NK-92 (cell line): ENCODE measurements around the gene INSM1.

Experiments
- DNase-seq: peaks from one replicate; lab custom pipeline; 2025; ENCODE audit not compliant: unreplicated experiment; lab: John Stamatoyannopoulos, UW

INSM1 gene

DNA sequence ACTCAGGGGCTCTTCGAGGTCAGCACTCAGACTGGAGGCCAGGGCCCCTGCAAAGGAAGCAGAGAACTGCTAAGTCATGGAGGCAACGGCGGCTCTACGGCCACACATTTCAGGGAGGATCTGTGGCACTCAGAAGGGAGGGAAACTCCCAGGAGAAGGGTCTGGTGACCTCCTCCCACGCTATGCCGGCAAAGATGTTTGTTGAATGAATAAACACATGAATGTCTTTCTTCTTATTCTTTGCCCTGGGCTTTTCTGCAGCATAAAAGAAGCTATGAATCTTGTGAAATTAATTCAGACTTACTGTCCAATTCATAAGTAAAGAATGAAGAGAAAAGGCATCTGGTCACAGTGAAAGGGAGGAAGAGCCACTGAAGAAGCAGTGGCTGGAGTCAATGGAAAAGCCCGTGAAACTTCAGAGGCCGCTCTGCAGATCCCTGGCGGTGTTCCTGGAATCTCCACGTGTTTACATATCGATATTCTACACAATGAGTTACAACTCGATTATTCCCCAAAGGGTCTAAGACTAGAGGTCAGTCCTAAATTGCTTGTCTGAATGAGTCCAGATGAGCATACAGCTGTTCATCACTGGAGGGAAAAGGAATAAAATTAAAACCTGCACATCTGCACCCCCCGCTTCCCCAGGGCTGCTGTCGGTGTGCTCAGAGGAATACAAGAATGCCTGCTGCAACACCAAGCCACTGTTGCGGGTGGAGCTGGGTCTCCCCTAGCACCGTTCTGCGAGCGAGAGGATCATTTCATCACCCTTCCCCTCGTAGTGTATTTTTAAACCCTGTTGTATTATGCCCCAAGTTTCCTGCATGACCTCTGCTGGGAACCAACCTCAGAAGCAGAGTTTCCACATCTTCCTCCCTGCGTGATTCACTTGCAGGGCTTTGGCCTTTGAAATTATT, 25.6 kb downstream of the INSM1 start:
- DNase-seq, result no peak

DNA sequence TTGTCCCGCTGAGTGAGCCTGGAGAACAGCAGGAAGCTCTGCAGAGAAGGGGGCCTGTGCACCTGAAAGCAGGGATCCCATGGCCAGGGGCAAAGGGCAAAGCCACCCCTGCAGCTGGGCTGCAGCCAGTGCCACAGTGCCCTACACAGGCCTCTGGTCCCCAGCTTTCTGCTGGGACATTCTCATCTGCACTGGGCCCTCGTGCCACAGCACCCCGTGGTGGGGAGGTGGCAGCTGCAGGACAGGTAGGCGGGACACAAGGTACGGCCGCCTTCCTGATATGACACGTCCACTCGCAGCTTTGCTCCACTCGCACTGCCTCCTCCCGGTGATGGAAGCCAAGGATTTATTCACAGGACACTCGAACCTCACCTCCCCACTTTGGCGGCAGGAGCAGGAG, 27.2 kb downstream of the INSM1 start:
- no peak for DNase-seq

DNA sequence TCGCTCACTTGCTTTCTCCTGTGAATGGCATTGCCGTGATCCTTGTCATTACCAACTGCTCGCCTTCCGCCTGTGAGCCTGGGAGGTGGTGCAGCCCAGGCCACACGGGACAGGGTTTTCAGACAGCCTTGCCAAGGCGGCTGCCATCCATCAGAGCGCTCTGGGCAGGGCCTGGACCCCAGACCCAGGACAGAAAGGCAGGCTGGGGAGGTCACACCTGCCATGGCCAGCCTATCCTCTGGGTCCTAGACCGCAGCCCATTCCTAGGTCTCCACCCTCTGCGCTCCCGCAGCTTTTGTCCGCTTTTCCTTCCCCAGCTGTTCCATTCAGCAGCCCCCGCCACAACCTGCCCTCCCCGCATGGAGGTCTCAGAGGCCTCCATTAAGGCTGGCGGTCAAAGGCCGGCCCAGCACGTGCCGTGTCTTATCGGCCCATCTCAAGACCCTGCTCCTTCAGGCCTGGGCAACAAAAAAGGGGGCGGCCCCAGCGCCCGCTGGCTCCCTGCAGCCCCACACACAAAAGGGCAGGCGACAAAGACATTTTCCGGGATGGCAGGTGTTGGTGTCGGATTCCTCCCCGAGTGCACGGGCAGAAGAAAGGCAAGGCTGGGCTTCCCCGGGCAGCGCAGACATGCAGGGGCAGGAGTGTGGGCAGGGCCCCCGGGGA, 28.1 kb downstream of the INSM1 start:
- DNase-seq, result no peak

DNA sequence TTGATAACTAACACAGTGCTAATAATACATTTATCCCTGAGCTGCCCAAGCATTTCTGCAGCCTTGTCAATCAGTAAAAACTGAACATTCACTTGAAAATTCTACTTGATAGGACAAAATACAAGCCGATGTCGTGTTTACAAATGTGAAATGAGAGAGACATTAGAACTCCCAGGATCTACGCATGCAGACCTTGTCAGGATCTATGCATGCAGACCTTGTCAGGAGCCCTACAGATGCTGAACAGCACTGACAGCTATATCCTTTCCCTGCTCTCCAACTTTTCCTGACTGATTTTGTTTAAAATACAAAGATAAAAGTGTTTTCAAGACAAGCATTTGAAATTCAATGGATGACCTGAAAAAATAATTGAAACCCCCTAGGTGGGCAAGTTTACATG, 28.9 kb downstream of the INSM1 start:
- DNase-seq, result no peak

DNA sequence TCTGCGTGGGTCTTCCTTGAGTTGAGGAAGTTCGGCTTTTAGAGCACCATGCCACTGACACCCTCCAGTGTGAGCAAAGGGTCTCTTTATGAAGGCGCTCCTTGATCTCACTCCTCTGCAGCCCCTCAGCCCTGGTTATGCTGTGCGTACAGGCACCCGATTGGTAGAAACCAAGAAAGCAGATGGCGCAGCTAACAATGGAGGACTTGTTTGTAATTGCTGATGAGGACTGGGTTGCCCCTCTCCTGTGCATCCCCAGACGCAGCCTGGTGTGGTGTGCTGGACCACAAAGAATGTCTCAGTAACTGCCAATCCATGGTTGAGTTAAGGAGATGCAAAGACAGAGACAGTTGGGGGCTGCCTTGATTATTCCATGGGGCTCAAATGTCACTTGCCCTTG, 30.2 kb downstream of the INSM1 start:
- no peak for DNase-seq

DNA sequence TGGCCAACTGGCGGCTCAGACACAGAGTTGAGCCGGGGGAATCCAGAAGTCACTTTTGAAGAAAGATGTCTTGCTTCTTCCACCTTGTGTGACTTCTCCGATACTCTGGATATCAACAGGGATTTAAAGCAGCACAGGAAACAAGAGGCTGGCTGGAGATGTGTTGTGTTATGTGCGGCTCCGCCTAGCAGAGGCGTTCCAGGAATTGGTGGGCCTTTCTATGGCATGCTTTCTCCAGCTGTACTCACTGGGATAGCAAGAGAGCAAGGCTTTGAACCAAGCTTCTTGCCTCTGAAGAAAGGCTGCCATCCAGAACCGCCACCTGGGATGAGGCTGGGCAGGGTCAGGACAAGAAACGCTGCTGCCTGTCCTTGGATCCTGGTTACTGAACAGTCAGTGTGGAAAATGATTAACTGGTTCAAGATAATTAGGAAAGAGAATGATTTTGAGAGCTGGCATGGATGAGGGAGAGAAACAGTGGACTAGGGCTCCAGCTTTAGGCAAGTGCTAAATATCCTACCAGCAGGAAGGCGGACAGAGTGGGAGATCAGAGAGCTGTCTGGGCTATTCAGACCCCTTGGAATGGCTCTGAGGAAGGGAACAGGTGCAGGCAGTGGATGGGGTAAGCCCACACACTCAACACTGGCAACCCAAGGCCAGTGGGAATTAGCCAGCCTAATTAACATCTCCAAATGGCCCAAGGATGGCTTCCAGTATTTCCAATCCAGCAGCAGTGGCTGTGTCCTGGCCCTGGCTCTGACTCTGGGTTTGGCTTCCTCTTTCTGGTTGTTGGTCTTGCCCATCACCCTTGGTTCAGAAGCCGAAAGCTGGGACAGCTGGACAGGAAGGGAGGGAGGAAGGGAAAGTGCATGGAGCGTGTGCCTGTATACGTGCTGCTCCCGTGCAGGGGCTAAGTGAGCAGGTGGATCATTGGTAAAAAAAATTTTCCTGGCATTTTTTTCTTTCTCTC, 31.9 kb downstream of the INSM1 start:
- DNase-seq, result no peak

DNA sequence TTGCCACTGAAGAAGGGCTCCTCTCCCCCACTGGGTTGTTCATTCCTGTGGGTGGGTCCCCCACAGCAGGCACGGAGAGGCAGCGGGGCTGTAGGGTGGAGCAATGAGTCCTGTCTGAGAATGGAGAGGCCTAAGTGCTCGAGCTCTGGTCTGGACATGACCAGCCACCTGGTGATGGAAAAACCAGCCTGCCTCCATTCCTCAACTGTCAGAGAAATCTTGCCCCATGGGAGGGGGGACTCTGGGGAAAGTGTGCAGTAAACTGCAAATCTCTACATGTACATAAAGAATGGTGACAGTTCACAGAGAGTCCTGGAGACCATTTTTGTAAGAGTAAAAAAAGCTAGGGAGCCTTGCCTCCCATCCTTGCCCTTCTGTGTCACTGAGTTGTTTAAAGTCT, 34.1 kb downstream of the INSM1 start:
- DNase-seq, result no peak

DNA sequence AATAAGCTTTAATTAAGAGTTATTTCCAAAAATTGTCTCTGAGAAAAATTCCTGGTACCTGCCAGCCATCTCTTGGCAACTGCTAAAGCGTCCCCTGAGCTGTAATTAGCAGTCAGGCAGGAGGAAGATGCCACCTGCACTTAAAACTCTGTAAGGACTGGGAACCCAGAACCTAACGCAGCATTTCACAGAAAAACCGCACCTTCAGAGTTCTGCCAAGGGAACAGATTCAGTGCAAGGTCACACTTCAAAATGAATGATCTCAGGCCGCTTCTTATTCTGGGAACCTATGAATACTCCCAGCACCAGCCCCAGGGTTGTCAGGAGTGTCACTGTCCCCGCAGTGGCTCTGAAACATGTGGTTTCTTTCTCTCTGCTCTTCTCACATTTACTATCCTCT, 36.7 kb downstream of the INSM1 start:
- no peak for DNase-seq

DNA sequence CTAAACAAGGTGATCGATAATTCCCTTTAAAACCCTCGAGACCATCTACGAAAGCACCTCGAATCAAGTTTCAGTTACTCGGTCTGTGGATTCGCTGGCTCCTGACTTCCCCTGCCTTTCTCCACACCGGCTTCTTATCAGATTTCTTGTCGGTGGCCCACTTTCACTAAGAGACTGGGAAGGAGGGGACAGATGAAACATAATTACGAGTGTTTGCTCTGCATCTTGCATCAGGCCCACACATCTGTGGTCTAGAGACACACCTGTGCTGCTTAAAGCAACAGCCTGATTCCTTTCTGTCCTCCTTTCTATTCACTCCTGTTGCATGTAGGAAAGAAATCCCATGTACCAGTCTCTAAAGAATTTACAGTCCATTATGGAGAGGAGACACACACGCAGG, 37.7 kb downstream of the INSM1 start:
- no peak for DNase-seq

DNA sequence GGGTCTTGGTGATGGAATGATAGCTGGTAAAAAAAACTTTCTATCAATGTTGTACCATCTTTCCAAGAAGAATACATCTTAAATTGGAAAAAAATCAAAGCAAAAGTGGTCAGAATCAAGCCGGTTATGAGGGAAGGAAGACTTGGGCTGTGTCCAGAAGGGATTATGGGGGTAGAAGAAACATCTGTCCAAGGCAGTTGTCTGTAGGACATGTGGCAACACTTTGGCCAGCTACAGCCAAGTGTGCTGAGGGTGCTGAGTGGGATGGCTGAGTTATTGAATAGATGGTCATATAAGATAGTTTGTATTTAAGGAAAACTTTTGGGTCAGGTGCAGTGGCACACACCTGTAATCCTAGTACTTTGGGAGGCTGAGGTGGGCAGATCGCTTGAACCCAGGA, 38.4 kb downstream of the INSM1 start:
- no peak for DNase-seq

DNA sequence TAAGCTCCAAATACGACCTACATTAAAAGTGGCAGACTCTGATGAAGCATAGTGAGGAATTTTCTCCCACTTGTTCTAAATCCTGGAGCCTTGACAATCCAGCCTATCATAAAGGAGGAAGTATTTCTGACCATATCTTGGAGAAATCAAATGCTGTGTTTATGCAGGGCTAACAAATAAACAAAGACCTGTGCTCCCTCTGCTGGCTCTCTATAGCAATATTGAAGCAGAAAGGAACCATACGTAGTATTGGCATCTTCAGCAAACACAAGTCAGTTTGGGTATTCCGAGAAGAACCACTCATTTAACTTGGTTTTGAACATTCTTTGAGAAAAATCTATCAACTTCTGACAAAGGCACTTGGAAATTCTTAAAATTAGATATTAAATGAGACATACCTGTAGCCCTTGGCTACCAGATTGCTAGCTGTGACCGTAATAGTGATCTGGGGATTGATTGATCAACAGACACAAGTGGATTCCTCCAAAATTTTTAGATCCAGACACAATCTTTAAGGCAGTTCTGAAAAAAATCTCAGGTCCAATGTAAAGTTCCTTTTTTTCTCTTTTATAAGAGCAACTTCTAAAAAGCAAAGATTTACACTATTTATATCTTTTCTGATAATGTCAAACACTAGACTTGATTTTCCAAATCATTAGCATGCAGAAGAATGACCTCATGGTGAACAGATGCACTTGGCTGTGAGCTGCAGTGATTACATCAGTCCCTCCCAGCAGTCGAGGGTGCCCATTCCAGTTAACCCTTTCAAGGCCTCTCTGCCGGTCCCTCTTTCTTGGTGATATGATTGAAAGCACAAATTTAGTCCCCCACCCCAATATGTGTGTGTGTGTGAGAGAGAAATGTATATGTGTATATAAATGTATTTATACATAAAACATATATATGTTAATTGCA, 40.2 kb downstream of the INSM1 start:
- no peak for DNase-seq

DNA sequence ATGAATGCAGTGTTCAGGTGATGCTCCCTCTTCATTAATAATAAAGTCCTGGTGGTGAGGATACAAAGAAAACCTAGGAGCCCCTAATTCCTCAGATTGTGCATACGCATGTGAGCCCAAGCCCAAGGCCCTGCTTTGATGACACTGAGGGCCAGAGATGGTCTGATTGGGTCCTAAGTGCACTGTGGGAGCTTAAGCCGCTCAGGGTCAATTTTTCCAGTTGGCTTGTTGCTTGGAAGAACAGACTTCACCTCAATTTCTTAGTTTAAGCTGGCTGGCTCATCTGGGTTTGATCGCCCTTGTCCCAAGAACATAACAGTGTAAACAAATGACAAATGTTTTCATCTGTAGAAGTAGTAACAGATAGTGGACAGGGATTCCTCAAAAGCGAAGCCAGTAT, 41.4 kb downstream of the INSM1 start:
- no peak for DNase-seq

DNA sequence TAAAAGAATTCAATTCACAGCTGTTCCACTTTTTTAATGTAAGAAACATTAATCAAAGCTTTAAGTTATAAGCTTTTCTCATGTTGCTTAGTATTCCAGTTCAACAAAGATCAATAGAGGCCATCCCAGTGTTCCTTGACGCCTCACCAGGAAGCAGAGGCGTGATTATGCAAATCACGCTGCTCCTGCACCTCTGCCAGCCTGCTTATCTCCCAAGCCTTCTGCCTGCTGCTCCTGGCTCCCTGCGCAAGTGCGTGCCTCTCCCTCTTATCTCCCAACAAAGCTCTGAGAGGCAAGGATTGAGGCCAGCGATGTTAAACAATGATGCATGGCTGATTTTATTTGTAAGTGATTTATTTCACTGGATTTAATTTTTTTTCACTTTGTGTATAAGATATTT, 42.8 kb downstream of the INSM1 start:
- DNase-seq, result no peak

DNA sequence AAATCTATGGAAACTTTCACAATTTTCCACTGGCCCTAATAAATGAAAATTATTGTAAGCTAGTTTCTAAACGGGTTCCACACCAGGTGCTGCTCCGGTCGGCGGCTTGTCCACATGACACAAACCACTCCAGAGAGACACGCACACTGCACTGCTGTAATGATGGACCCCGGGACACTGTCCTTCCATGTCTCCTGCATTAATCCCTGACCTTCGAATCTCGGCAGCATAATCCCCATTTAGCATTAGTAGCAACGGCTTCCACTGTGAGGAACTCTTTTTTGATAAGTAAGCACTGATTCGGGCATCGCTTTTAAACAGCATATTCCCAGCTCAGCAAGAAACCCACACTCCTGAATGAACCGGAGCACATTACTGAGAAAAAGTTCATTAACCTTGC, 43.5 kb downstream of the INSM1 start:
- no peak for DNase-seq

DNA sequence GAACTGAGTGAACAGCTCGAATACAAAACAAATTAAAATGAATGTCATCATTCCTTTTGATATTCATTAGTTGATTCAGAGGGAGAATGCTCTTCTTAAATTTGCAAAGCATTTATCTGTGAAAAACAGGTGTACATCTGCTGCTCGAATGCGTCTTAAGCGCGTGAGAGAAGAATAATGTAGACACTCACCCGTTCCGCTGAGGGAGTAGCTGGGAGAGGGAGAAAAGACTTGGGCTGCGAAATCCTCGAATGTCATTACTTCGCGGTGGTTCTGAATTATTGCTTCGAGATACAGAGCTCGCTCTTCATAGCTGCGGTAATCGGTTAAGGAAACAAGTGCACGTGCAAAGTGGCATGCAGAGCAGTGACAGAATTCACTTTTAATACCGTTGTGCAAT, 43.9 kb downstream of the INSM1 start:
- no peak for DNase-seq

DNA sequence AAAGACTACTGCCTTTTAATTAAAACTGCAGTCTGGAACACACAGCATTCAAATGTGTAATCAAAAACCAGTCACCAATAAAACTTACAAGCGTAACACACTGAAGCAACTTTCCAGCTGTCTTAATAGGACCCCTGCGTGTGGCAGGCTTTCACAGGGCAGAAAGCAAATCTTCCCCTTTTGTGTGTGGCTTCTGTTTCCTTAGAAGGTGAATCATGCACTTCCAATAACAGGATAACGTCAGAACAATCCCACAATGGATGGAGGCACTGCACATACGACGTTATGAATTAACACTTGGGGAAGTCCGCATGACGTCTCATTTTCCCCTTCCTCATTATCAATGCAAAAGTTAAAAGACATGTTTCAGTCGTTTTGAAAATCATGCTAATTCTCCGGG, 44.8 kb downstream of the INSM1 start:
- DNase-seq, result no peak

DNA sequence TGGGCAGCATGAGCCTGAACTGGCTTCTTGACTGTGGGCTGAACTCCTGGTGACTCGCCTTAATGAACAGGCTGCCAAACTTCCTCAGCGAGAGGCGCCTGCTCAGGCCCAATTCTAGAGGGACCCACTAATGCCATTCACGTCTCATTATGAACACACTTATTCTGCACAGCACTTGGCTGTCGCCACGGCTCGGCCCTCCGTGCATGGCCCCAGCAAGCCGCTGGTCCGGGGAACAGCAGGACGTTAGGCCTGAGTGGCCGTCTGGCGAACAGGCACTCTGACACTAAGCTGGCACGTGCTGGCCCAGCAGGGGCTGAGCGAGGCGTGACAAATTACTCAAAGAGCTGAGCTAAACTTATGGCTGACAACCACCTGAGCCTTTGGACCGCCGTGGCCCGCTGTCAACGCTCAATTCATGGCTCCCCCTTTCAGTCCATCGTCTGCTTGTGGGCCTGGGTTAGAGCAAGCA, 45.9 kb downstream of the INSM1 start:
- DNase-seq, result no peak

DNA sequence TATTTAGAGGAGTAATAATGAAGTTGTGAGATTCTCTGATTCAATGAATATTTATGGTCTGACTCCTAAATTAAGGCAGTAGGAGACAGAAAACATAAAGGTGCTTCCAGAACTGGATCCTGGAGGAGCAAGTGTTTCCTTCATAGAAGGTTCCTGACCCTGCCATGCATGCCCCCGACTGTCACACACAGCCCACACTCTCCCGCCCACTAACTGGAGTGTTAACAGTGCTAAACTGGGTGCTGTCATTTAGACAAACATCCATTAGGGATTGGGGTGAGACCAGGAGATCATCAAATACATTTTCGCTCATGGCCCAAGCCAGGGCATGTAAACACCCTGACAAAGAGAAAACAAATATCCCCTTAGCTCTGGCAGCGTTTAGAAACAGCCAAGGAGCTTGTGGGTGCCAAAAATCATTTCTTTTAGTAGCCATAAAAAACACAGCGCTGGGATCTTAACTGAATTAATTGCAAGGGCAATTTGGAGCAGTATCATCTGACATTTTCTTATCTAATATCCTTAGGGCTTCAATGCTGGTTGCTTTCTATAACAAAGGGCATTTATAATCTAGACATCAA, 46.8 kb downstream of the INSM1 start:
- no peak for DNase-seq

DNA sequence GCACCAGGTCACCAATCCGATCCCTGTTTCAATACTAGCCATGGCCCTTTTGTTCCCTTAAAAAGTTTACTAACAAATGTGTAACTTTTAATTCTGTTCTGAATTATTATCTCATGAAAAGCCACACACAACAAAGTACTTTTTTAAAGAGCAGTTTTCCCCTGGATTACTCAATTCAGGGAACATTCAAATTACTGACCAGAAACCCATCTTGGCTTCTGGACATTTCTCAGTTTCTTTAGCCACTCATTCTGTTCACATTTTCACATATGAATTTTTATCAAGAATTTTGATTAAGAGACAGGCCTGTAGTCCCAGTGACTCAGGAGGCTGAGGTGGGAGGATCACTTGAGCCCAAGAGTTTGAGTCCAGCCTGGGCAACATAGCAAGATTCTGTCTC, 47.4 kb downstream of the INSM1 start:
- DNase-seq, result no peak
